SW 1271 (cell line): ENCODE measurements around the gene CACNB4.
"Not testable (repeated sequence)": the region's sequence is repeated elsewhere in the genome, so short reads cannot be mapped to it uniquely, and the experiment has no call there.

Experiments
- DNase-seq, 2 experiments: peaks; one replicate each; lab custom pipeline; 2025; lab: John Stamatoyannopoulos, UW

CACNB4 gene

DNA sequence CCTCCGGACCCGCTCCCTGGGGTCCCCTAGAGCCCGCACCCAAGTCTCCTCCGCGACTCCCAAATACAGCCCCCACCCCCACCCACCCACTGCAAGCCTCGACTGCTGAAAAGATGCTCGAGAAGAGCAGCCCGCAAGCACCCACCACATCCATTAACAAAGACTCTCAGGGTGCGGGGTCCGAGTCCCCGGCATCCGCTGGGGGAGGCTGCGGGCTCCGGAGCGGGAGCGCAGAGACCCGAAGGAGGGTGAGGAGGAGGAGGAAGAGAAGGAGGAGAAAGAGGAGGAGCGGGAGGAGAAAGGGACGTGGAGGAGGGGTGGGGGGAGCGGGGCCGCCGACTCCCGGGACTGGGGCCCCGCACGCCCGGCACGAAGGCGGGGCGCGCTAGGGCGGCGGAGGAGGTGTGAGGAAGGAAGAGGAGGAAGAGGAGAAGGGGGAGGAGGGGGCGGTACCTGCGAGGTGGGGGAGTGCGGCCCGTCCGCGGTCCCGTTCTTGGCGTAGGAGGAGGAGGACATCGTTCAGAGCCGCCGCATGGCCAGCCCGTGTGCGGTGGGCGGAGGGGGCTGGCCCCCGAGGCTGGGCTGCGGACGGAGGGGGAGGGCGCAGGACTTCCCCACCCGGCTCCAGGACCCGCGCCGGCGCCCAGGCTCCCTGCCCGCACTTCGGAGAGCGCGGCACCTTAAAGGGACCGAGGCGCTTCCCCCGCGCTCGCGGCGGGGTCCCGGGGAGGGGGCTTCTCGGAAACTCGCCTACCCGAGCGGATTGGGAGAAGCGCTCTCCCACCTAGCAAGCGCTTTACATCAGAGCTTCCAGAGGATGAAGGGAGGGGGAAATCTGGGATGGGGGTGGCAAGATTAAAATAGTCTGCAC, at the start of gene CACNB4:
TSS of gene CACNB4 (minus strand) at position 549 of the 871 bp plus-strand sequence.
- no peak for DNase-seq

DNA sequence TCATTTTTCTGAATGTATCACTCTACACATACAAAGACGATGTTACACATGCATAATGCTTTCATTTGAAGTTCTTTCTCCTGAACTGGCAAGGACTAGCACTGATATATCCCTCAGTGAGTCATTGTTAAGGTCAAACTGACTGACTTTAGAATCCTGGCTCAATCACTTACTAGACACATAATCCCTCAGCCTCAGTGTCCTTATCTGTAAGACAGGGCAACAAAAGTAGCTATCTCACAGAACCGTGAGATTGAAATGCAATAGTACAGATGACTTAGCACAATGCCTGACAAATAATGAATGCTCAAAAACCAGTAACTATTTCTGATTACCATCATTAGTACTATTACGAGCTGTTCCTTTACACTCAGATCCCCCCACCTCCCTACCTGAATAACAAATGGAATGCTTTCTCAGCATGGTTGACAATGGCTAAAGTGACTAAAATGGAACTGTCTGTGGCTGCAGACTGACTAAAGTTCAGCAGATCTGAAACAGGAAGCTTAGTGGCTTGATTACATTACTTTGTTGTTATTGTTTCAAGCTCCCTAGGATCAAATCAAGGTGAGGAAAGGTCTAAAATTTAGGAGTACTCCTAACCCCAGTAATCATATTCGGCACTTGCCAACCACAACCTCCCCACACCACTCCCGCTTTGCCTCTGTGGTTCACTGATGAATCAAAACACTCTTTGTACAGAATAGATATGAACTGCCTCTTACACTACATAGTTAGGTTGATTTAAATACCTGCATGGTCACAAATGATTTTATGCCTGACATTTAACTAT, 35.8 kb upstream of the CACNB4 start:
- no peak for DNase-seq

DNA sequence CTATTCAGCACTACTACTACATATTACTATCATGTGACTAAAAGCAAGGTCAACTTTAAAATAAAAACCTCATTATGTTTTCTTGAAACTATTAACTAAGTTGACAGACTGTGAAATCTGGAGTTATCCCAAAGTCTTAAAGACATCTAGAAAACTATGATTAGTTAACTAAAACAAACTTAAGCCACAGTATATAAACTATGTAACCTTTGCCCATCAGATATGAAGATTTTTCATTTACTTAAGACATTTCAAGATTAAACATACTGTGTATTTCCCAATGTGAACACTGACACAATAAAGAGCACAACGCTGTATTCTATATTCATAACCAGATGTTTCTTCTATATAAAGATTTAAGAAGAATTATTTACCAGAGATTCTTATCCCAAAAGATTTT, 33.5 kb upstream of the CACNB4 start:
- DNase-seq: no peak

DNA sequence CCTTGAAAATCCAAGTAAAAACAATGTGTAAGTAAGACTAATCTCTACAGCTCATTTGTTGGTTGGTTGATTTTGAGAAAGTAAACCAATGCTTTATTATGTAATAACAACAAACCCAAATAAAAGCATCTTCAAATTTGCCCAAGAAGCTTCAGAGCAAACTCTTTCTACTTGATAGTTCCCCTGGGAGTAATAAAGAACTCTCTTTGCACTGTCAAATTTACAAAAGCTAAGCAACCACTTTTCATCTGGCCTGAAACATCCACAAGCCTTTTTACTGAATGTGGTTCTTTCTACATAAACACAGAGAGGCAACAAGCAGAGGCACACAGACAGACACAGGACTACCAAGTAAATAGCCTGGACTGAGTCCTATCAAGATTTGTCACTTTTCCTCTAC, 28.8 kb upstream of the CACNB4 start:
- DNase-seq: no peak

DNA sequence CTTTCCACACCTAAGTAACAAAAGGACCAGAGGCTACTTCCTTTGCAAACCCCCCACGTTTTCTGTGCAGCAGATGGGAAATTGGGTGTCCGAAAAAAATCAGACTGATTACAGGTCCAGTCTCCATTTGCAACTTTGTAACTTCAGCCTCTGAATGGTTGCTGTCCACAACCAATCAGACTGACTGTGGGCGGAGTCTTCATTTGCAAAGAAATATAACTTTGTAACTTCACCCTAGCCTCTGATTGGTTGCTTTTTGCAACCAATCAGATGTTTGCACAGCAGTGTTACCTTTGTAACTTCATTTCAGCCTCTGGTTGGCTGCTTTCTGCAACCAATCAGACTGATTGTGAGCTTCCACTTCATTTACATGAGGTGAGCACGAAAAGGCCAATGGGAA, 27.8 kb upstream of the CACNB4 start:
- DNase-seq: peak in 1 of 2 experiments; percentile 7

DNA sequence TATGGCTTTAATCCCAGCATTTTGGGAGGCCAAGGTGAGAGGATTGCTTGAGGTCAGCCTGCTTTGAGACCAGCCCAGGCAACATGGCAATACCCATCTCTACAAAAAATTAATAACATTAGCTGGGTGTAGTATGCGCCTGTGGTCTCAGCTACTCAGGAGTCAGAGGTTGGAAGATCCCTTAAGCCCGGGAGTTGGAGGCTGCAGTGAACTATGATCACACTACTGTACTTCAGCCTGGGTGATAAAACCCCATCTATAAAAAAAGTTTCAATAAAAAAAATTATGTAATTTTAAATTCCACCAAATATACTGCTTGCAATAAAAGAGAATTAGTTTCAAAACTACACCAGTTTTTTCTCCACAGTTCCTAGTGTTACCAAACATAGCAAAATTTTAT, 23.3 kb upstream of the CACNB4 start:
- no peak for DNase-seq

DNA sequence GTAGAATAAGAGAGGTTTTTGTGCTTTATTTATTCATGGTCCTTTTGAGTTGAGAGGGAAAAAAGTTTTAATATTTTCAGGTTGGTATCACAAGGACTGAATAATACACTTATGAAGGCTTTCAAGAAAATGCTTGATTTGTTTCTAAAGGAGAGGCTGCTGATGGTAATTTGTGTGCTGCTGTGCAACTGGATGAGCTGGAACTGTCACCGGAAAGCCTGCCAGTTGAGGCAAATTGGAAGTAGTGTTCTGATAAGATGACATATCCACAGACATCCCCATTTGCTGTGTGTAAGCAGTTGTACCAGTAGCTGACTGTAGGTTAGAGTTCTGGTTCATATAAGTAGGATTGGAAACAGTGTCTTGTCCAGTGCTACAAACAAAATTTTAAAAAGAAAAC, 21.6 kb upstream of the CACNB4 start:
- no peak for DNase-seq

DNA sequence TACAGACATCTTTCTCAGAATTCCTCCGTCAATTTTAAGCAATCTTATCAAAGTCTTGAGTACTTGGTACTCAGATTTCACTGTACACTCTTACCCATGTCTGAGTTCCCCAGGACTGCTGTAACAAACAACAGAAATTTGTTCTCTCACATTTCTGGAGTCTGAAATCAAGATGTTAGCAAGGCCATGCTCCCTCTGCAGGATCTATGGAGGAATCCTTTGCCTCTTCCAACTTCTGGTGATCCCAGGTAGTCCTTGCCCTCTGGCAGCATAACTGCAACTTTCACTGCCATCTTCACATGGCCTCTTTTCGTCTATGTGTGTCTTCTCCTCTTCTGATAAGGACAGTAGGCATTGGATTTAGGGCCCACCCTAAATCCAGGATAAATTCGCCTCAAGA, 17.1 kb upstream of the CACNB4 start:
- no peak for DNase-seq

DNA sequence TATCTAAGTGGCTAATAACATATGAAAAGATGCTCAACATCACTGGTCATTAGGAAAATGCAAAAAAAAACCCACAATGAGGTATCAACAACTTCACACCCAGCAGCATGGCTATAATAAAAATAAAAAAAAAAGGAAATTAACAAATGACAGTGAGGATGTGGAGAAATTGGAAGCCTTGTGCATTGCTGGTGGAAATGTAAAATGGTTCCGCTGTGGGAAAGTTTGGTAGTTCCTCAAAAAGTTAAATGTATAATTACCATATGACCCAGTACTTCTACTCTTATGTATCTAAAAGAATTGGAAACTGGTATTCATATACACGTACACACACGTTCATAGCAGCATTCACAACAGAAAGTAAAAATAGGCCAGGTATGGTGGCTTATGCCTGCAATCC, 15.5 kb upstream of the CACNB4 start:
- no peak for DNase-seq

DNA sequence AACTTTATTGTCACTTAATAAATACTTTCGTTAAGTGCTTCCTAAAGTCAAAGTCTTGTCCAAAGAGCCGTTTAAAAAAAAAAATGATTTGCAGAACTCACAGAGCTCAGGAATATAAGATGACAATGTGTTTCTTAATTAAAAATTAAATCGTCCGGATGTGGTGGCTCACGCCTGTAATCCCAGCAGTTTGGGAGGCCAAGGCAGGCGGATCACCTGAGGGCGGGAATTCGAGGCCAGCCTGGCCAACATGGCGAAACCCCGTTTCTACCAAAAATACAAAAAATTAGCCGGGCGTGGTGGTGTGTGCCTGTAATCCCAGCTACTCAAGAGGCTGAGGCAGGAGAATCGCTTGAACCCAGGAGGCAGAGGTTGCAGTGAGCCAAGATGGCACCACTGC, 8.3 kb upstream of the CACNB4 start:
- DNase-seq: not testable (repeated sequence)

DNA sequence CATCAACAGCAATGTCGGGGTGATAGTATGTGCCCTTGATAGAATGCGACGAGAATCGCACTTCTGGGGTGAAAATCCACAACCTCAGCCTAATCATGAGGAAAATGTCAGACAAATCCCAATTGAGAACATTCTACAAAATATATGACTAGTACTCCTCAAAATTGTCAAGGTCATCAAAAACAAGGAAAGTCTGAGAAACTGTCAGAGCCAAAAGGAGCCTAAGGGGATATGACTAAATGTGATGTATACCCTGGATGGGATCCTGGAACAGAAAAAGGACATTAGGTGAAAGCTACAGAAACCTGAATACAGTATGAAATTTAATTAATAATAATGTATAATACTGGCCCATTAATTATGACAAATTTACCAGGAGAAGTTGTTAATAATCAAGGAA, 7.6 kb upstream of the CACNB4 start:
- DNase-seq: no peak

DNA sequence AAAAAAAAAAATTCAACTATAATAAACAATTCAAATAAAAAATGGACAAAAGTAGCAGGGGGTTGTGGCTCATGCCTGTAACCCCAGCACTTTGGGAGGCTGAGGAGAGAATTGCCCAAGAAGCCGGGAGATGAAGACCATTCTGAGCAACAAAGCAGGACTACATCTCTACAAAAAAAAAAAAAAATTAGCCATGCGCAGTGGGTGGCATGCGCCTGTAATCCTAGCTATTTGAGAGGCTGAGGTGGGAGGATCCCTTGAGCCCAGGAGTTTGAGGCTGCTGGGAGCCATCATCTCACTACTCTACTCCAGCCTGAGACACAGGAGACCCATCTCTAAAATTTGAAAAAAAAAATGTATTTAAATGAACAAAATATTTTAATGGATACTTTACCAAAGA, 4.4 kb upstream of the CACNB4 start:
- no peak for DNase-seq

DNA sequence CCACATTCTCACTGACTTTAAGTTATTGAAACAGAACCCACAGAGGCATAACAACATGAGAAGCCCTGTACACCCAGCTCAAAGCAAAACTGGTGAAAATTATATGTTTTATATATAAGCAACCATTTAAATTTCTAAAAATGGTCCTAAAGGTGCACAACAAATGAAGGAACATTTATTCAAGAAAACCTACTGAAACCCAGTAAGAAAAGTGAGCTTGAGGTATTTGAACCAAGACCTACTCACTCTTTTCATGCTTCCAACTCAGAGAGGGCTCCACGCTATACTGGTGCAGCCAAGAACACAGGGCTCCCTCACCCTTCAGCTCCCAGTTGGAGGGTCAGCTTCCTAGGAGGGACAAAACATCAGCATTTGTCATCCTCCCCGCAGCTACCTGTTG, 2.1 kb upstream of the CACNB4 start:
- no peak for DNase-seq

DNA sequence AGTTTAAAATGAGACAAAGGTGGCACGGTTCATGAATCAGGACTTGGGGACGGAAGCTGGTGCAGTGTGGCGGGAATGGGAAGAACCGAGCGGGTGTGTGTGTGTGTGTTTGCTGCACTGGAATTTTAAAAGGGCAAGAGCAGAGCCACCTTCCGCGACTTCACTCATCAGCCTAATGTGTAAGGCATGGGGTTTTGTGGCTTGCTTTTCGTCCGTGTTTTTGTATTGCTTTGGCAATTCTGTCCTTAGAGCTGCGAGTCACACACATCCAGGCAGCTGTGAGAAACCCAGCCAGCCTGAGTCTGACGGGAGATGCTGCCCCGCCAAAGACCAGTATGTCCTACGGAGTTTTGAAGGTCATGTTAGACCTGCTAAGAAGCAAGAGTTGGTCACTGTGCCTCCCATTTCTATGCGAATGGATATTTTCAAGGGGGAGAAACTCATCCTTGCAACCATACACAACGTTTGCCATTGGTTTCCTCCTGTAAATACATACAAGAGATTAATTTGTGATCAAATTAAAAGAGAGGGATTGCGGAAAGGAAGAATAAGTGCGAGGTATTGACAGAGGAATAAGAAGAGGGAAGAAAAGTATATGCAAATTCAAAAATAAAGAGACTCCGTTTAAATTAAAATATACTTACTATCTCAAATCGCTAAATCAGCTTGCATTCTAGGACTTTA, 665 bp upstream of the CACNB4 start:
- no peak for DNase-seq

DNA sequence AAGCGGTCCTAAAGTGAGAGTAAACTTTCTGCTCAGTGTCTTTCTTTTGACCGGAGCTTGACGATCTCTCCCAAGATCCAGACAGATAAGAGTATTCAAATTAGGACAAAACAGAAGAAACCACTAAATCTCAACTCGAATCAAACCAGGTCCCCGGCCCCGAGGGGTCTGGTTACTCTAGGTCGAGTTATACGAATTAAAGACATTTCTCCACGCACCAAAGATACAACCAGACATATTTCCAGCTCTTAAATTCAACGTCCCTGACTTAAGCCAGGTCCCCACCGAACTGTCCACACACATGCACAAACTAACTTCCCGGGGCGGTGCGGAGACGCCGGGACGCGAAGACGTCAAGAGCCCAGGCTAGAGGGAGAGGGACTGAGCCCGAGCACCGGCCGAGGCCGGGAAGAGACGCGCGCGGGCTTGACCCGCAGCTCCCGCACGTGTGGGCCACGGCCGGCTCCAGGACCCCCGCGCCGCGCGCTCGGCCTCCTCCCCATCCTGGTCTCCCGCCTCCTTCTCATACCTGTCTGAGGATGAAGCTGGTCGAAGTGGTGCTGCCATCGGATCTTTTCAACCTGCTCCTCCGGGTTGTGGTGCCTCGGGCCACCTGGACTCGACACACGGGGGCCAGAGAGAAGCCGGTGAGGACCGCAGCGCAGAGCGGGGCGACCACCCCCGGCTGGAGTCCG, 896 bp downstream of the CACNB4 start:
- DNase-seq: no peak

DNA sequence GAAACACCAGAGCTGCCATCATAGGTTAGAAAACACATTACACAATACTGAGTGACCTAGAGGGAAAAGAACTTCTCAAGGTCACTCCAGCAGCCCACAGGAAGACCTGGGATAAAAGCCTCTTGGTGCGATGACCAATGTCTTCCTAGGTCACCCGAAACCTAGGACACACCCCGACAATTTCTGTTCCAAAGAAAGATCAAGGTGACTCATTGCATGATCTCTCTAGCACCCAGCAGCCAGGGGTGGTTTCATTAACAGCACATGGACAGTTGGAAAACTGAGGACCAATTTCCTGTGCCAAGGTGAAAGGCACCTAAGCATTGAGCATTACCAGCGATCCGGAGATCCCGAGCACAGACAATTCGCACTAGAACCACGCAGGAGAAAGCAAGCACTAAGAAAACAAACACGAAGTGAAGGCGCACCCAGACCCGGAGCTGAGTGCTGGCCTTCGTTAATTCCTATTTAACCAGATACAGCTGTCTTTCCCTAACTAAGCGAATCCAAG, 1.5 kb downstream of the CACNB4 start:
- no peak for DNase-seq

DNA sequence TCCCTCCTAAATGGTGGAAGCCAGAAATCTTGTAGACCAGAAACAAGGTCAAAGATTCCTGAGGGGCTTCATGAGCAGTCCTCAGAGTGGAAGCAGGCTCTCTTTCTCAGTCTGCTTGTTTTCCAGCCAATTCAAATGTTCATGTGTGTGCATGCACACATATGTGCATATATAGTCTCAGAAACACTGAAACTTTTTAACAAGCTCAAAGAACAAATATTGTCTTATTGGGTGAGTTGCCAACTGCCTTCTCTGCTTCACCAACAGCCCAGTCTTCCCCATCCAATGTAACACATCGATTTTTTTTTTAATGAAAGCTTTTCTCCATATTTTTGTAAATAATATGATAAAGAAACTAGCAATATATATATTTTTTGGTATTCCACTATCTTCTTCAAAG, 3.7 kb downstream of the CACNB4 start:
- no peak for DNase-seq

DNA sequence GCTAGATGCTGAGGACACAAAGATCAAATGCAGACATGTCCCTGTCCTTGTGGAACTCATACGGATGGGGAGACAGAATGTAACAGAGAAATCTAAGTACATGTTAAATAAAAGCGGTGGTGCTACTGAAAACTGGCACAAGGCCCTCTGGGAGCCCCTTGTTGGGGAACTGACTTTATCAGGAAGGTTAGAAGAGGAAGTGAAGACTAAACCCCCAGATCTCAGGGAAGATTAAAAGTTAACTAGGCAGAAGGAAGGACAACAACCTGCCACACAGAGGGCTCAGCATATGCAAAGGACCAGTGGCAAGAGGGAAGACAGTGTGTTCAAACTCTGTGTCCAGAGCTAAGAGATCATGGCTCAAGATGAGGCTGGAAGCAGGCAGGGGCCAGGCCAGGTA, 4.8 kb downstream of the CACNB4 start:
- no peak for DNase-seq

DNA sequence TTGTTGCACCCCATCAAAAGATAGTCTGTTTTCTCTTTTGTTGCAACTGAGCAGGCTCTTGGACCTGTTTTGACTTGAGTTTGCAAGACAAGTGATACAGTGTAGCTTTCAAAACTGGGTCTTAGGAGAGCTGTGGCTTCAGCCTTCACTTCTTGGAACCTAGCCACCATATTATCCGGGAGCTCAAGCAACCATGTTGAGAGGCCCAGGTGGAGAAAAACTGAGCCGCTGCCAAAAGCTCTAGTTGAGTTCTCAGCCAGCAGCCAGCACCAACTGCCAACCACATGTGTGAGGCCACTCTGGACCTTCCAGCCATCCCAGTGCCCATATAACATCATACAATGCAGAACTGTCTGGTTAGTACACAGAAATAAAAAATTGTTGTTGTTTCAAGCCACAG, 5.4 kb downstream of the CACNB4 start:
- DNase-seq: no peak

DNA sequence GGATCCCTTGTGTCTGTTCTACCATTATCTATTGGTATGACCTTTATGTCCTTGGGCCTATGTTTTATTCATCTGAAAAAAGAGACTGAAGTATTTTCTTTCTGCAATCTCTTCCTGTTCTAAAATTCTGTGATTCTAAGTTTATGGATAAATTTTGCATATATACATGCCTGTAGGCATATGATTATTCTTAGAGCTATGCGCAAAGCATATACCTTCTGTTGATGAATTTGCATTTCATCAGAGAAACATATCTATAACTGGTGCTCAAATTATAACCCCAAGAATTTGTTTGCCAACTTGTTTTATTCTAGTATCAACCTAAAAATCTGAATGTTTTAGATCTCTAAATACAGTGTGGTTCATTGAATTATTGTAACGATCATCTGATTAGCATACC, 6.7 kb downstream of the CACNB4 start:
- no peak for DNase-seq

DNA sequence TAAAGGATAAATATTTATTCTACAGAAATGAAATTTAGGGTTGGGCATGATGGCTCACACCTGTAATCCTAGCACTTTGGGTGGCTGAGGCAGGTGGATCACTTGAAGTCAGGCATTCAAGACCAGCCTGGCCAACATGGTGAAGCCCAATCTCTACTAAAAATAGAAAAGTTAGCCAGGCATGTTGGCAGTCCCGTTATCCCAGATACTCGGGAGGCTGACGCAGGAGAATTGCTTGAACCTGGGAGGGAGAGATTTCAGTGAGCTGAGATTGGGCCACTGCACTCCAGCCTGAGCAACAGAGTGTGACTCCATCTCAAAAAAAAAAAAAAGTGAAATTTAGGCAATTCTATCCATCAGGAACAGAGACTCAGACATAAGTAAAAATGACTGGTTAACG, 8.1 kb downstream of the CACNB4 start:
- DNase-seq: not testable (repeated sequence)

DNA sequence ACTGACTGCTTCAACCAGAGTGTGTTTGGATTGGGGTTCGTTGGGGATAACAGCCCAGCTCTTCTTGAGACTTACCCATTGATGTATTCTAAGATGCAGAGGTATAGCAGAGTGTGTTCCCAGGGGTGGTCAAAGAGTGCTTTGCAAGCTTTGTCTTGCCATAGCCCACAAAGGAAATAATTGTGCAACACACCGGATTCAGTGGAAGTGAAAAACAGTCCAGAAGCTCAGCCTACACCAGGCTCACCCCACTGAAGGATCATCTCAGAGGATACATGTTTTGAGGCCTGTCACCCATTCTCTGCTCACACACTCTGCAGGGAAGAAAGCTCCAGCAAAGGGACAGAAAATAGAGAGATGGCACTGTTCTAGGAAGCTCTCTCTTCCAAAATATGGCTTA, 9.6 kb downstream of the CACNB4 start:
- DNase-seq: no peak
